Measurements from ENCODE around the gene CTNND2. TPM values are rescaled to one million over a fixed set of nuclear protein-coding genes. Genes with fewer than 3 reads are reported as not detected.

The CTNND2 gene
- total and polyA plus RNA-seq, 10 of the 15 experiments (the other 5 are each of a cell fraction or from before 2014, with no cell fraction given): 0.02 to 0.16 (median 0.04) TPM; not detected in 7

DNA sequence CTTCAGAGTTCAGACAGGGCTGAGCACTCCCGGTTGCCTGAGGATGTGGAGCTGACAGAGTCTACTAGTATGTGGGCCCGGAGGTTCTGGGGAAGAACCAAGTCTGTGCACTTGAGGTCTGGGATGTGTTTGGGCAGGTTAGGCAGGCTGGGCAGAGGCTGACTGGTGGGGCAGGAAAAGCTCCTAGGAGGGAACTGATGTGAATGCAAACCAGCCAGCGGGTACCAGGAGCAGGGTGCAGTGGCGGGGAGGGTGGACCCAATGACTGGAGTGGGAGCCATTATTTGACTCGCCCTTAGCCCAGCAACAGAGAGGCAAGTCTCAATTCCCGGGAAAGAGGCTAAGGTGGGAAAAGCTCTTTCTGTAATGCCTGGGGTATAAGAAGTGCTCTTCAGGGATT, 723.4 kb downstream of the CTNND2 start:
- CTCF ChIA-PET: interaction anchor here (1.1 kb wide), 1 partner anchor 193 kb away, joined by 3 read pairs; no protein-coding TSS in a partner anchor
- POLR2A ChIA-PET: no interaction called here
- Histone ChIP-seq H3K4me2 (ENCODE audit: control insufficient read depth, insufficient read depth) (no peak overlapping the region), H2AFZ (ENCODE audit: control insufficient read depth, low read depth, low read length) (no peak overlapping the region), H4K20me1 (ENCODE audit: control insufficient read depth, insufficient read depth) (no peaks in the 10 kb centered on the region), H3K4me3 (no peak overlapping the region), H3K9me3 (replicated peaks; ENCODE audit: control insufficient read depth, insufficient read depth, low read length) (no peaks in the 10 kb centered on the region), H3K27me3 (replicated peaks in 1 of 2; ENCODE audit: control insufficient read depth in 2 of 2, insufficient read depth in 2 of 2, low read length in 1 of 2) (no peaks in the 10 kb centered on the region), H3K36me3 (ENCODE audit: control insufficient read depth in 2 of 2, insufficient read depth in 2 of 2, low read length in 1 of 2) (no peaks in the 10 kb centered on the region), H3K9ac (ENCODE audit: control insufficient read depth, insufficient read depth, low read length) (no peak overlapping the region), H3K4me1 (ENCODE audit: control insufficient read depth, insufficient read depth, low read length) (no peaks in the 10 kb centered on the region), H3K27ac (ENCODE audit: control insufficient read depth, insufficient read depth) (no peak overlapping the region), H3K79me2 (ENCODE audit: control insufficient read depth, insufficient read depth, low read length) (no peaks in the 10 kb centered on the region)
- DNase-seq (ENCODE audit: low read depth, low spot score): no peak
- intact Hi-C loops (cut with micrococcal nuclease; ENCODE audit: unreplicated experiment) (loop anchor here (5.0 to 10.0 kb wide), 2 partner anchors 314 to 726 kb away; no protein-coding TSS in a partner anchor), in situ Hi-C loops (cut with MboI) (loop anchor here (25.0 kb wide), 1 partner anchor 719 kb away; no protein-coding TSS in a partner anchor)
- FAIRE-seq: no peak
- RAD21 ChIA-PET (ENCODE audit: unreplicated experiment): no interaction called here
- no peak for ATAC-seq
- BruUV-seq (replicated peaks): no TSS peak
- SMC1A ChIA-PET (ENCODE audit: uncharacterized antibody, unreplicated experiment): interaction anchor here (1.0 kb wide), 1 partner anchor 554 kb away, joined by 3 read pairs; no protein-coding TSS in a partner anchor
- 38% methylated on average over 6 of the region's 6 CpGs for WGBS (ENCODE audit: insufficient coverage, insufficient replicate concordance, low lambda C conversion rate, missing lambda C conversion rate)
- TF ChIP-seq, protein P1, sequence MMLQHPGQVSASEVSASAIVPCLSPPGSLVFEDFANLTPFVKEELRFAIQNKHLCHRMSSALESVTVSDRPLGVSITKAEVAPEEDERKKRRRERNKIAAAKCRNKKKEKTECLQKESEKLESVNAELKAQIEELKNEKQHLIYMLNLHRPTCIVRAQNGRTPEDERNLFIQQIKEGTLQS (IDR thresholded peaks at IDR 0.05; ENCODE audit: borderline replicate concordance, extremely low read depth, low read depth, low read length): no peak
- TF ChIP-seq RCOR1 (conservative IDR thresholded peaks at IDR 0.05; ENCODE audit: low read depth, low read length) (no peak), KDM1A (IDR thresholded peaks at IDR 0.05; ENCODE audit: borderline replicate concordance) (no peak)

DNA sequence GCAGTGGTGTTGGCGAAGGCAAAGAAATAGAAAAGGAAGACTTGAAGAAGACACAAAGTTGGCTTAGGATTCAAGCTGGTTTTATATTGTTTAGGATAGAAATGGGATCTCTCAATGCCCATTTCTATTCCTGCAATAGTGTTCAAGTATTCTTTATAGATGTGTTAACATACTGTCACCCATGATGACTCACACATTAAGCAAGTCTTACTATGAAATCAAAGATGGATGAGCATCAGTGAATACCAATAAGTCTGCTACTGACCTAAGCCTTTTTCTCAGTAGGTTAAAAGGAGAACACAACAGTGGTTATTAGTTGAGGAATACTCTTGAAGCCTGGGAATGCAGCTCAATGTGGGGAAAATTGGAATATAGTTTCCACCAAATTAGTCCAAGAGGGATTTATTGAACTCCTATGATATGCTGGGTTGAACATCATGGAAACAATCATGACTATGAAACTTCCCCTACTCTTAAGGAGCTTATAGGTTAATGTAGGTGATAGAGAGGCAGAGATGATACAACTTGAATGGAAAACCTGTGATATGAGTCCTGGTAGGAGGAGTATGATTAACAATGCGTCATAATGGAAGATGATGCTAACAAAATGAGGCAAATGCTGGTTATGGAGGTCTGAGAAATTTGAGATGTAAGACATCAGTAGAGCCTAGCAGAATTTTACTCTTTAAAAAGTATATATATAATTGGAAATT, 726.1 kb downstream of the CTNND2 start:
- BruUV-seq (replicated peaks): no TSS peak
- in situ Hi-C loops (cut with MboI): loop anchor here (25.0 kb wide), 1 partner anchor 716 kb away; no protein-coding TSS in a partner anchor
- H4K20me1 ChIP-seq (ENCODE audit: control insufficient read depth, insufficient read depth): no peaks in the 10 kb centered on the region
- TF ChIP-seq, protein P2, sequence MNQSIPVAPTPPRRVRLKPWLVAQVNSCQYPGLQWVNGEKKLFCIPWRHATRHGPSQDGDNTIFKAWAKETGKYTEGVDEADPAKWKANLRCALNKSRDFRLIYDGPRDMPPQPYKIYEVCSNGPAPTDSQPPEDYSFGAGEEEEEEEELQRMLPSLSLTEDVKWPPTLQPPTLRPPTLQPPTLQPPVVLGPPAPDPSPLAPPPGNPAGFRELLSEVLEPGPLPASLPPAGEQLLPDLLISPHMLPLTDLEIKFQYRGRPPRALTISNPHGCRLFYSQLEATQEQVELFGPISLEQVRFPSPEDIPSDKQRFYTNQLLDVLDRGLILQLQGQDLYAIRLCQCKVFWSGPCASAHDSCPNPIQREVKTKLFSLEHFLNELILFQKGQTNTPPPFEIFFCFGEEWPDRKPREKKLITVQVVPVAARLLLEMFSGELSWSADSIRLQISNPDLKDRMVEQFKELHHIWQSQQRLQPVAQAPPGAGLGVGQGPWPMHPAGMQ (IDR thresholded peaks at IDR 0.05; ENCODE audit: borderline replicate concordance): no peak
- no peak for TF ChIP-seq CHD4 (IDR thresholded peaks at IDR 0.05)
- no peak for TF ChIP-seq ESRRA (IDR thresholded peaks at IDR 0.05; ENCODE audit: low read length)
- TF ChIP-seq PAX8 (IDR thresholded peaks at IDR 0.05): no peak
- no peak for TF ChIP-seq ELK1 (IDR thresholded peaks at IDR 0.05; ENCODE audit: low read depth, low read length)
- no peak for TF ChIP-seq SUPT20H (IDR thresholded peaks at IDR 0.05; ENCODE audit: borderline replicate concordance, control insufficient read depth, low read depth, low read length)
- TF ChIP-seq ATF7 (IDR thresholded peaks at IDR 0.05; ENCODE audit: low read depth): no peak
- no peak for TF ChIP-seq SMARCA5 (IDR thresholded peaks at IDR 0.05)
- TF ChIP-seq IRF4 (IDR thresholded peaks at IDR 0.05; ENCODE audit: low read depth, low read length): no peak
- TF ChIP-seq WRNIP1 (IDR thresholded peaks at IDR 0.05; ENCODE audit: borderline replicate concordance, low read depth, low read length): no peak
- no peak for TF ChIP-seq LARP7 (IDR thresholded peaks at IDR 0.05)
- TF ChIP-seq TCF7 (IDR thresholded peaks at IDR 0.05; ENCODE audit: borderline replicate concordance): no peak
- TF ChIP-seq PML (IDR thresholded peaks at IDR 0.05; ENCODE audit: low read length): no peak

More for the DNA sequence above, 726.1 kb downstream of the CTNND2 start:
- ChIA-PET RAD21 (ENCODE audit: unreplicated experiment) (interaction anchor here (0.6 kb wide), 1 partner anchor 191 kb away, joined by 4 read pairs; no protein-coding TSS in a partner anchor), SMC1A (ENCODE audit: uncharacterized antibody, unreplicated experiment) (interaction anchor here (0.5 kb wide), 1 partner anchor 217 kb away, joined by 3 read pairs; no protein-coding TSS in a partner anchor), POLR2A (no interaction called here), CTCF (no interaction called here)
- no peaks in the 10 kb centered on the region for H3K79me2 ChIP-seq (ENCODE audit: control insufficient read depth, insufficient read depth, low read length)
- no peak overlapping the region for H3K4me3 ChIP-seq
- DNase-seq (ENCODE audit: low read depth, low spot score) (no peak), ATAC-seq (no peak), FAIRE-seq (no peak)
- no peak overlapping the region for H2AFZ ChIP-seq (ENCODE audit: control insufficient read depth, low read depth, low read length)
- H3K27ac ChIP-seq (ENCODE audit: control insufficient read depth, insufficient read depth): no peak overlapping the region
- no peaks in the 10 kb centered on the region for H3K27me3 ChIP-seq (replicated peaks in 1 of 2; ENCODE audit: control insufficient read depth in 2 of 2, insufficient read depth in 2 of 2, low read length in 1 of 2)
- no peaks in the 10 kb centered on the region for H3K36me3 ChIP-seq (ENCODE audit: control insufficient read depth in 2 of 2, insufficient read depth in 2 of 2, low read length in 1 of 2)
- no peaks in the 10 kb centered on the region for H3K4me1 ChIP-seq (ENCODE audit: control insufficient read depth, insufficient read depth, low read length)
- H3K4me2 ChIP-seq (ENCODE audit: control insufficient read depth, insufficient read depth): no peak overlapping the region
- intact Hi-C loops (cut with micrococcal nuclease; ENCODE audit: unreplicated experiment): loop anchor here (10.0 kb wide), 1 partner anchor 483 kb away; no protein-coding TSS in a partner anchor
- H3K9me3 ChIP-seq (replicated peaks; ENCODE audit: control insufficient read depth, insufficient read depth, low read length): no peaks in the 10 kb centered on the region
- no peak overlapping the region for H3K9ac ChIP-seq (ENCODE audit: control insufficient read depth, insufficient read depth, low read length)
- 15% methylated on average over 2 of the region's 2 CpGs for WGBS (ENCODE audit: insufficient coverage, insufficient replicate concordance, low lambda C conversion rate, missing lambda C conversion rate)

Measured in GM12878 (cell line).